HG03439 (cell line): ENCODE measurements around the gene STK33.

ENCODE experiments used
- ATAC-seq: cut with Tn5 transposase; IDR thresholded peaks from one replicate; pipeline ENCODE4 v1.9.1; 2021; ENCODE audit warnings: mild to moderate bottlenecking, moderate library complexity; ENCODE audit not compliant: unreplicated experiment

The STK33 gene

GRCh38 chr11:8593935-8594909 lies at the start of gene STK33:
TSS of gene STK33 (minus strand) at chr11:8594228. CDS start at chr11:8474905, 119,323 bp downstream.
- ATAC-seq, result peak; percentile 94

GRCh38 chr11:8642196-8642841 lies 48.3 kb upstream of the STK33 start:
- ATAC-seq, result no peak

- no peak for ATAC-seq
These were observed 47.3 kb upstream of the STK33 start for GRCh38 chr11:8641332-8641731.

GRCh38 chr11:8640267-8640906 lies 46.4 kb upstream of the STK33 start:
- ATAC-seq, result no peak

GRCh38 chr11:8639655-8640054 lies 45.6 kb upstream of the STK33 start:
- no peak for ATAC-seq

GRCh38 chr11:8638300-8638699 lies 44.3 kb upstream of the STK33 start:
- no peak for ATAC-seq

GRCh38 chr11:8636127-8636526 lies 42.1 kb upstream of the STK33 start:
- no peak for ATAC-seq

- no peak for ATAC-seq
These were observed 40.5 kb upstream of the STK33 start for GRCh38 chr11:8634498-8634897.

- no peak for ATAC-seq
These were observed 37.5 kb upstream of the STK33 start for GRCh38 chr11:8631395-8632118.

- ATAC-seq, result no peak
These were observed 30.7 kb upstream of the STK33 start for GRCh38 chr11:8624698-8625097.

GRCh38 chr11:8621147-8621546 lies 27.1 kb upstream of the STK33 start:
- no peak for ATAC-seq

GRCh38 chr11:8617063-8617462 lies 23.0 kb upstream of the STK33 start:
- ATAC-seq, result no peak

GRCh38 chr11:8615291-8616032 lies 21.4 kb upstream of the STK33 start:
- no peak for ATAC-seq

GRCh38 chr11:8614497-8614896 lies 20.5 kb upstream of the STK33 start:
- no peak for ATAC-seq

GRCh38 chr11:8613036-8613435 lies 19.0 kb upstream of the STK33 start:
- no peak for ATAC-seq

GRCh38 chr11:8612522-8612921 lies 18.5 kb upstream of the STK33 start:
- ATAC-seq, result no peak

- ATAC-seq, result no peak
These were observed 16.6 kb upstream of the STK33 start for GRCh38 chr11:8610532-8611116.

GRCh38 chr11:8608652-8609051 lies 14.6 kb upstream of the STK33 start:
- no peak for ATAC-seq

GRCh38 chr11:8605971-8606563 lies 12.0 kb upstream of the STK33 start:
- no peak for ATAC-seq
